GM18498 (cell line): Measurements from ENCODE around the gene PRSS3.
A peak's percentile ranks its signal among the peaks of the same experiment; 100 is the strongest.
"Not testable (repeated sequence)": the region's sequence is repeated elsewhere in the genome, so short reads cannot be mapped to it uniquely, and the experiment has no call there.

Source experiments
- ATAC-seq: cut with Tn5 transposase; IDR thresholded peaks from one replicate; pipeline ENCODE4 v1.9.1; 2021; ENCODE audit warnings: mild to moderate bottlenecking, moderate library complexity; ENCODE audit not compliant: unreplicated experiment

The PRSS3 gene

DNA sequence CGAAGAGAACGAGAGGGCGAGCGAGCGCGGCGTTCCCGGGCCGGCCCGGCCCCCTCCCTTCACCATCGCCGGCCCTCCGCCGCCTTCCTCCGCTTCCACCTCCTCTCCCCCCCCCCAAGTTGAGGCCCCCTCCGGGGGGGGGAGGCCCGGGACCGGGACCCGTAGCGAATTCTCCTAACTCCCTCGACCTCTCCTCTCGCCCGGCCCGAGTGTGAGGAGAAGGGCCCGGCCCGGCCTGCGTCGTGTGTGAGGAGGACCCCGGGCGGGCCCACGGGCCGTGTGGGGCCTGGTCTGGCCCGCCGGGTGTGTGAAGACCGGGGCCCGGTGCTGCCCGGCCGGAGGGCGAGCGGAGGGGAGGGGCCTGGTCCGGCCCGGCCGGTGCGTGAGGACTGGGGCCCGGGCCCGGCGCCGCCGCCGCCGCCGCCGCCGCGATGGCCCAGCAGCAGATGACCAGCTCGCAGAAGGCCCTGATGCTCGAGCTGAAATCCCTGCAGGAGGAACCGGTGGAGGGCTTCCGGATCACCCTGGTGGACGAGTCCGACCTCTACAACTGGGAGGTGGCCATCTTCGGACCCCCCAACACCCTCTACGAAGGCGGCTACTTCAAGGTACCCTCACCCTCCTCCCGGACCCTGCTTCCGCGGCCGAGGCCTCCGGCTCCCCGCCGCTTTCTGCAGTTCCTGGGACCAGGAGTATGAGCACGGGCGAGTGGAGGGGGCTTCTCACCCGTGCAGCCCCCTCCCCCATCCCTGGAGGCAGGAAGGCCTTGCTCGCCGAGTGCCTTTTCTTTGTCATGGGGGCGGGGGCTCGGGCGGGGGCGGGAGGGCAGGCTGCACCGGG, 22.2 kb downstream of the PRSS3 start:
- peak; percentile 32 for ATAC-seq

- ATAC-seq, result no peak
Measured at GRCh38 chr9:33818167-33818846, 22.9 kb downstream of the PRSS3 start.

DNA sequence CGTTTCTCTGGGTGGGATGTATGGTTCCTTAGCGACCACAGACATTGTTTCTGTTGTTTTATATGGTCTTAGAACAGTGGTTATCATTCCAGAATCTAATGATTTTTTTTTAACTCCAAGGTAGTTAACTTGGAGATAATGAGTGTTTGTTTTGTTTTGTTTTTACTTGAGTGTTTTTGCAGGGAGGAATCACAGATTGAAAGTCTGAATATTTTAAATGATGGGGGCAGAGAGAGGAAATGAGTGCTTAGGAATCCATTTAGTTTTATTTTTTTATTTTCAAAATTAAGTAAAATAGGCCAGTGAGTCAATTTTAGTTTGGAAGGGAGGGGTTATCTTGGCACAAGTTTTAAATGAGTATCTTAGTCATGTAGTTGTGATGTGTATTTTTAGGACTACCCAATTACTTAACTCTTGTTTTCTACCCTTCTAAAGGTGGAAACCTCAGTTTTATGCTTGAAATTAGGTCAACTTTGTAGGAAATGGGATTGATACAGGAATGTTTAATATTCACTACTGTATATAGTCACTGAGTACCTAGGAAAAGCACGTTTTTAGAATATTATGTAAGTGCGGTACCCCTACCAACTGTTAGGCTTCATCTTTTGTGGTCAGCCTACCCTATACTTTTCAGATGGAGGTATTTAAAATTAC, 23.6 kb downstream of the PRSS3 start:
- no peak for ATAC-seq

DNA sequence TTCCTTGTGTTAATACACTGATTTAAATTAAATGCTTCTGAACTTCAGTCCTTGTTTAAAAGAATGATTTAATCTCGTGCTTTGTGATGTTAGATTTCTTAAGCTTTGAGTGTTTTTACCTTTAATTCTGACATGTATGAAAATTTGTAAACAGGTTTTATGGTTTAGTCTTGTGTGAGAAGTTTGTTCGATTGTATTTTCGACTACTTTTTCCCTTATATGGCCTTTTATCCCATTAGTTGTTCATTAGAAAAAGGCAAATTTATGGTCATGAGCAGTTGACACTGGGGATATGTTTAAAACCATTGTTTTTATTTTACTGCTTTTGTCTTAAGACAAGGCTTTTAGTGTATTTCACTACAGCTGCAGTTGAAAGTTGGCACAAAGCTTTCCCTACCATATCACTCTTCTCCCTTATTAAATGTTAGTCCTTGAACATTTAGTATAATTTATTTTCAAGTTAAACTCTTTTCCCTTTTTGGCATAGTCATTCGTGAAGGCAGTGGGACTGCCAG, 24.9 kb downstream of the PRSS3 start:
- no peak for ATAC-seq

- peak; percentile 46 for ATAC-seq
Measured at GRCh38 chr9:33823801-33824200, 28.4 kb downstream of the PRSS3 start.

GRCh38 chr9:33827285-33827684, 31.9 kb downstream of the PRSS3 start:
- ATAC-seq, result not testable (repeated sequence)

DNA sequence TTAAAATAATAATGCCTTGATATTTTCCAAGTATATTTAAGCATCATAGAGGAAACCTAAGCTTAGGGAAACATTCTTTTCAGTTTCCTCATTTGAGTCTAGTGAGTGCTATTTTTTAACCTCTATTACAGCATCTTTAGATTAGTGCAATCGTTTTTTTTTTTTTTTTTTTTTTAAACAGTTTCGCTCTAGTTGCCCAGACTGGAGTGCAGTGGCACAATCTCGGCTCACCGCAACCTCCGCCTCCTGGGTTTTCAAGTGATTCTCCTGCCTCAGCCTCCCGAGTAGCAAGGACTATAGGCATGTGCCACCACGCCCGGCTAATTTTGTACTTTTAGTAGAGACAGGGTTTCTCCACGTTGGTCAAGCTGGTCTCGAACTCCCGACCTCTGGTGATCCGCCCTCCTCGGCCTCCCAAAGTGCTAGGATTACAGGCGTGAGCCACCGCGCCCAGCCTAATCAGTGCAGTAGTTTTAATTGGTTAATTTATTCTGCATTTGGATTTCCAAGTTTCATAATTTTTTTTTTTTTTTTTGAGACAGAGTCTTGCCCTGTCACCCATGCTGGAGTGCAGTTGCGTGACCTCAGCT, 34.4 kb downstream of the PRSS3 start:
- not testable (repeated sequence) for ATAC-seq

DNA sequence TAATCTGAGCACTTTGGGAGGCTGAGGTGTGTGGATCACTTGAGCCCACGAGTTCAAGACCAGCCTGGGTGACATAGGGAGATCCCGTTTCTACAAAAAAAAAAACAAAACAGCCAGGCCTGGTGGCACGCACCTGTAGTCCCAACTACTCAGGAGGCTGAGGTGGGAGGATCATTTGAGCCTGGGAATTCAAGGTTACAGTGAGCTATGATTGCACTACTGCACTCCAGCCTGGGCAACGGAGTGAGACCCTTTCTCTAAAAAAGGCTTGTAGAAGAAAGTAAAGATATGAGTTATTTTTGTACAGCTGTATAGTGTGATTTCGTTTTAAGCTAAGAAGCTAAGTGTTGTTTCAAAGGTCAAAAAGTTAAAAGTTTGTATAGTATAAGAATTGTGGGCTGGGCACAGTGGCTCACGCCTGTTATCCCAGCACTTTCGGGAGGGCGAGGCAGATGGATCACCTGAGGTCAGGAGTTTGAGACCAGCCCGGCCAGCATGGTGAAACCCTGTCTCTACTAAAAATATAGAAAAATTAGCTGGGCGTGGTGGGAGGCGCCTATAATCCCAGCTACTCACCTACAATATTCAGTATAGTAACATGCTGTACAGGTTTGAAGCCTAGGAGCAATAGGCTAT, 40.4 kb downstream of the PRSS3 start:
- no peak for ATAC-seq

- ATAC-seq, result not testable (repeated sequence)
Measured at GRCh38 chr9:33836261-33836660, 40.9 kb downstream of the PRSS3 start.

- ATAC-seq, result no peak
Measured at GRCh38 chr9:33837138-33837537, 41.8 kb downstream of the PRSS3 start.

GRCh38 chr9:33840381-33840780, 45.0 kb downstream of the PRSS3 start:
- no peak for ATAC-seq

- ATAC-seq, result no peak
Measured at GRCh38 chr9:33843312-33843961, 48.1 kb downstream of the PRSS3 start.

DNA sequence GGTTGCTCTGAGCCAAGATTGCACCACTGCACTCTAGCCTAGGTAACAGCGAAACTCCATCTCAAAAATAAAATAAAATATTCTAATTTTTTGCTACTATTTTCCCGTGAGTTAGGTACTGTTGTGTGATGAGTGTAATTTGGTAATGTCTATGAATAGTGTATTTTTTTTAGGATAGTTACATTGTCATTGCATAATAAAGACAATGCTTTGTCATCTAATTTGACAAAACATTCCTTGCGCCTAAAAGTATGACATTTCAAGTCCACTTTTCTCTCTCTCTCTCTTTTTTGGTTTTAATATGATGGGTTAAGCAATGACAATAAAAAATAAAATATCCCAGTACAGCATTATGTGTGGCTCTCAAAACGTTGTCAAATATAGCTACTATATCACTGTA, 50.9 kb downstream of the PRSS3 start:
- no peak for ATAC-seq

DNA sequence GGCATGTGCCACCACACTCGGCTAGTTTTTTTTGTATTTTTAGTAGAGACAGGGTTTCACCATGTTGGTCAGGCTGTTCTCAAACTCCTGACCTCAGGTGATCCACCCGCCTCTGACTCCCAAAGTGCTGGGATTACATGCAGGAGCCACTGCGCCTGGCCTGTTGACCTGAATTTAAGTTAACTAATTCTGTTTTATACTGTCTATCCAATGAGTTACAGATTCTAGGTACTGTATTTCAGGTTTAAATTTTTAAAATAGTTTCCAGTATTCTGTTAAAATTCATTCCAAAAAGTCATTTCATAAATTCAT, 52.5 kb downstream of the PRSS3 start:
- ATAC-seq, result not testable (repeated sequence)
